TTC549 (cell line): ENCODE data around the gene GEMIN4.
"Not testable (repeated sequence)": the region's sequence is repeated elsewhere in the genome, so short reads cannot be mapped to it uniquely, and the experiment has no call there.

Source experiments
- FAIRE-seq: peaks from 2 replicates; lab custom pipeline; 2012; peaks lifted over from hg19 to GRCh38; lab: Jason Lieb, UNC

Gene GEMIN4

GRCh38 chr17:778096-778495 is 26.0 kb upstream of the GEMIN4 start:
- FAIRE-seq = no peak

- FAIRE-seq = no peak
Measured at GRCh38 chr17:774313-774584, 22.2 kb upstream of the GEMIN4 start.

- no peak for FAIRE-seq
Measured at GRCh38 chr17:773467-774312, 21.6 kb upstream of the GEMIN4 start.

GRCh38 chr17:773016-773415 is 21.0 kb upstream of the GEMIN4 start:
- no peak for FAIRE-seq

GRCh38 chr17:767076-767475 is 15.0 kb upstream of the GEMIN4 start:
- no peak for FAIRE-seq

- FAIRE-seq = no peak
Measured at GRCh38 chr17:760371-760770, 8.3 kb upstream of the GEMIN4 start.

GRCh38 chr17:759964-760363 is 7.9 kb upstream of the GEMIN4 start:
- no peak for FAIRE-seq

GRCh38 chr17:756010-756567 is 4.0 kb upstream of the GEMIN4 start:
- not testable (repeated sequence) for FAIRE-seq

GRCh38 chr17:755319-755961 is 3.4 kb upstream of the GEMIN4 start:
- not testable (repeated sequence) for FAIRE-seq

- no peak for FAIRE-seq
Measured at GRCh38 chr17:753418-753817, 1.4 kb upstream of the GEMIN4 start.

- FAIRE-seq = no peak
Measured at GRCh38 chr17:752620-753219, 656 bp upstream of the GEMIN4 start.

- FAIRE-seq = no peak
Measured at GRCh38 chr17:751269-752001, 629 bp downstream of the GEMIN4 start.

- FAIRE-seq = no peak
Measured at GRCh38 chr17:750431-751037, 1.5 kb downstream of the GEMIN4 start.

GRCh38 chr17:749359-749758 is 2.7 kb downstream of the GEMIN4 start:
- FAIRE-seq = not testable (repeated sequence)

- not testable (repeated sequence) for FAIRE-seq
Measured at GRCh38 chr17:748604-749003, 3.5 kb downstream of the GEMIN4 start.

GRCh38 chr17:746783-747629 is 5.1 kb downstream of the GEMIN4 start:
- FAIRE-seq = no peak

- FAIRE-seq = no peak
Measured at GRCh38 chr17:746181-746580, 5.9 kb downstream of the GEMIN4 start.

- no peak for FAIRE-seq
Measured at GRCh38 chr17:745406-745805, 6.7 kb downstream of the GEMIN4 start.

- FAIRE-seq = no peak
Measured at GRCh38 chr17:744937-745336, 7.1 kb downstream of the GEMIN4 start.

- FAIRE-seq = no peak
Measured at GRCh38 chr17:743139-743538, 8.9 kb downstream of the GEMIN4 start.

- no peak for FAIRE-seq
Measured at GRCh38 chr17:742147-742793, 9.8 kb downstream of the GEMIN4 start.
